Measurements from ENCODE around the gene MYBPC1. TPM values are rescaled to one million over a fixed set of nuclear protein-coding genes. Genes with fewer than 3 reads are reported as not detected.
A peak's percentile ranks its signal among the peaks of the same experiment; 100 is the strongest.

MYBPC1 gene
- total and polyA plus RNA-seq, 9 of the 15 experiments (the other 6 are each of a cell fraction or from before 2014, with no cell fraction given): not detected

DNA sequence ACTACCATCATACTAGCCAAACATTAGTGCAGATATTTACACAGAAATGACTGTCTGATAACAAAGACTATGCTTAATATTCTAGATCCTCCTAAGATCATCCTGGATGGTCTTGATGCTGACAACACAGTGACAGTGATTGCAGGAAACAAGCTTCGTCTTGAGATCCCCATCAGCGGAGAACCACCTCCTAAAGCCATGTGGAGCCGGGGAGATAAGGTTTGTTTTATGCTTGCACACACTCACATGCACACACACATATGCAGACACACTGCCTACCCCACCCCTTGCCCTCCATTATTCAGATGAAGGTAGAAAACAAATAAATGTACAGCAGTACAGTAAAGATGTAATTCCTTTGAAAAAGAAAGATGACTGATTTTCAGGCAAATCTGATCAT, 58.3 kb downstream of the MYBPC1 start (continued):
- TF ChIP-seq PKNOX1 (IDR thresholded peaks at IDR 0.05) (peak; percentile 23; the same call in 1 of the 2 replicates), CBFA2T3 (IDR thresholded peaks at IDR 0.05) (peak; percentile 60), ARID1B (IDR thresholded peaks at IDR 0.05) (peak; percentile 58), CTBP1 (IDR thresholded peaks at IDR 0.05; ENCODE audit: borderline replicate concordance) (peak; percentile 57; the same call in 1 of the 2 replicates), SOX6 (IDR thresholded peaks at IDR 0.05) (peak; percentile 17; the same call in 1 of the 2 replicates), CBFA2T2 (conservative IDR thresholded peaks at IDR 0.05) (peak; percentile 25; the same call in 1 of the 2 replicates), L3MBTL2 (IDR thresholded peaks at IDR 0.05) (0 out of 2 replicates have a peak, but pooled peaks have one; percentile 34), ETV1 (tag; conservative IDR thresholded peaks at IDR 0.05; ENCODE audit: low read depth) (peak; percentile 37; the same call in 1 of the 2 replicates), BMI1 (IDR thresholded peaks at IDR 0.05; ENCODE audit: low read length) (no peak), MEIS2 (IDR thresholded peaks at IDR 0.05; ENCODE audit: partially characterized antibody) (peak; percentile 51), ZNF57 (CRISPR knock-in tag; IDR thresholded peaks at IDR 0.05) (no peak), JUN (IDR thresholded peaks at IDR 0.05; ENCODE audit: borderline replicate concordance, low read depth, low read length) (no peak), JUN (CRISPR knock-in tag; IDR thresholded peaks at IDR 0.05; ENCODE audit: borderline replicate concordance) (no peak), TAL1 (IDR thresholded peaks at IDR 0.05) (peak; percentile 31; the same call in 1 of the 2 replicates), ARID2 (IDR thresholded peaks at IDR 0.05) (no peak), TEAD4 (IDR thresholded peaks at IDR 0.05; ENCODE audit: low read length) (peak; percentile 52; the same call in 1 of the 2 replicates), TEAD4 (CRISPR knock-in tag; IDR thresholded peaks at IDR 0.05; ENCODE audit: borderline replicate concordance) (no peak)
- TF ChIP-seq, protein P1, sequence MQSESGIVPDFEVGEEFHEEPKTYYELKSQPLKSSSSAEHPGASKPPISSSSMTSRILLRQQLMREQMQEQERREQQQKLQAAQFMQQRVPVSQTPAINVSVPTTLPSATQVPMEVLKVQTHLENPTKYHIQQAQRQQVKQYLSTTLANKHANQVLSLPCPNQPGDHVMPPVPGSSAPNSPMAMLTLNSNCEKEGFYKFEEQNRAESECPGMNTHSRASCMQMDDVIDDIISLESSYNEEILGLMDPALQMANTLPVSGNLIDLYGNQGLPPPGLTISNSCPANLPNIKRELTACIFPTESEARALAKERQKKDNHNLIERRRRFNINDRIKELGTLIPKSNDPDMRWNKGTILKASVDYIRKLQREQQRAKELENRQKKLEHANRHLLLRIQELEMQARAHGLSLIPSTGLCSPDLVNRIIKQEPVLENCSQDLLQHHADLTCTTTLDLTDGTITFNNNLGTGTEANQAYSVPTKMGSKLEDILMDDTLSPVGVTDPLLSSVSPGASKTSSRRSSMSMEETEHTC (IDR thresholded peaks at IDR 0.05): no peak

Data from K562 (cell line).